GM18951 (cell line): Measurements from ENCODE around the gene PNRC1.
"Not testable (repeated sequence)": the region's sequence is repeated elsewhere in the genome, so short reads cannot be mapped to it uniquely, and the experiment has no call there.

Experiments
- POLR2A ChIP-seq: IDR thresholded peaks from 4 replicates; pipeline ENCODE4 v1.6.1; 2011; ENCODE audit warnings: mild to moderate bottlenecking; ENCODE audit not compliant: insufficient read length, insufficient read depth; ENCODE audit errors: extremely low read depth
- in situ Hi-C: fragments of 300-500 bp; cut with MboI; formaldehyde crosslinking; loops from one replicate; pipeline ENCODE4 v1.12.0; 2022; ENCODE audit warnings: low sequenced_read_pairs, mixed read lengths, inconsistent platforms; ENCODE audit not compliant: unreplicated experiment

Gene PNRC1

GRCh38 chr6:89098461-89098860 is 17.9 kb downstream of the PNRC1 start:
- in situ Hi-C loops = no loop called here
- TF ChIP-seq POLR2A = no peak

GRCh38 chr6:89100114-89100513 is 19.6 kb downstream of the PNRC1 start:
- in situ Hi-C loops = no loop called here
- TF ChIP-seq POLR2A = no peak

- no peak for TF ChIP-seq POLR2A
- in situ Hi-C loops = no loop called here
Observed at GRCh38 chr6:89110284-89110683, 29.7 kb downstream of the PNRC1 start.

- TF ChIP-seq POLR2A = no peak
- in situ Hi-C loops = no loop called here
Observed at GRCh38 chr6:89111933-89112332, 31.4 kb downstream of the PNRC1 start.

- TF ChIP-seq POLR2A = no peak
Observed at GRCh38 chr6:89116702-89117101, 36.2 kb downstream of the PNRC1 start.

GRCh38 chr6:89117211-89118108 is 36.9 kb downstream of the PNRC1 start, which contains the start of gene SRSF12:
SRSF12 (minus strand) TSS chr6:89118071; CDS start chr6:89117887, 184 bp downstream.
- TF ChIP-seq POLR2A = no peak

More at GRCh38 chr6:89116702-89117101, 36.2 kb downstream of the PNRC1 start:
- in situ Hi-C loops = no loop called here

GRCh38 chr6:89118931-89119330 is 38.4 kb downstream of the PNRC1 start:
- no peak for TF ChIP-seq POLR2A
- in situ Hi-C loops = no loop called here

More at GRCh38 chr6:89117211-89118108, 36.9 kb downstream of the PNRC1 start, which contains the start of gene SRSF12:
- in situ Hi-C loops = no loop called here

GRCh38 chr6:89120371-89120770 is 39.8 kb downstream of the PNRC1 start:
- in situ Hi-C loops = no loop called here
- no peak for TF ChIP-seq POLR2A

- in situ Hi-C loops = no loop called here
- no peak for TF ChIP-seq POLR2A
Observed at GRCh38 chr6:89121934-89122333, 41.4 kb downstream of the PNRC1 start.

- TF ChIP-seq POLR2A = no peak
- in situ Hi-C loops = no loop called here
Observed at GRCh38 chr6:89122625-89123024, 42.1 kb downstream of the PNRC1 start.

- in situ Hi-C loops = not testable (repeated sequence)
Observed at GRCh38 chr6:89128256-89128671, 47.7 kb downstream of the PNRC1 start.

- in situ Hi-C loops = no loop called here
- TF ChIP-seq POLR2A = no peak
Observed at GRCh38 chr6:89131599-89131998, 51.0 kb downstream of the PNRC1 start.

GRCh38 chr6:89132057-89132456 is 51.5 kb downstream of the PNRC1 start:
- in situ Hi-C loops = no loop called here
- TF ChIP-seq POLR2A = no peak

- in situ Hi-C loops = no loop called here
- TF ChIP-seq POLR2A = no peak
Observed at GRCh38 chr6:89133981-89134380, 53.4 kb downstream of the PNRC1 start.
